H1 (cell line): Measurements from ENCODE around the gene DCX. TPM values are rescaled to one million over a fixed set of nuclear protein-coding genes. Genes with fewer than 3 reads are reported as not detected.

ENCODE experiments used
- RAD21 ChIP-seq, 2 experiments: IDR thresholded peaks in 1 of 2; conservative IDR thresholded peaks in 1 of 2; 2 replicates each; pipeline ENCODE4 v1.6.1; 2011; ENCODE audit warnings: low read depth in 2 of 2, low read length in 2 of 2, improper control_type of control experiment in 1 of 2, inconsistent platforms in 1 of 2, mild to moderate bottlenecking in 1 of 2, moderate library complexity in 1 of 2
- RXRA ChIP-seq: IDR thresholded peaks from 2 replicates; pipeline ENCODE4 v1.6.1; 2011; ENCODE audit warnings: low read depth, mild to moderate bottlenecking, low read length, moderate library complexity; ENCODE audit not compliant: insufficient read depth
- SP4 ChIP-seq: IDR thresholded peaks from 2 replicates; pipeline ENCODE4 v1.6.1; 2012; ENCODE audit warnings: low read length, inconsistent platforms
- TAF7 ChIP-seq: optimal IDR thresholded peaks from 2 replicates; pipeline ENCODE3; 2011; ENCODE audit warnings: low read depth, mild to moderate bottlenecking, inconsistent platforms, low read length, moderate library complexity, borderline replicate concordance
- YY1 ChIP-seq: IDR thresholded peaks from 2 replicates; pipeline ENCODE4 v1.6.1; 2011; ENCODE audit warnings: low read depth, mild to moderate bottlenecking, low read length
- polyA plus RNA-seq, 7 experiments: library from polyadenylated mRNA; depleted of rRNA in 3 of 7; stranded (reverse) in 5 of 7; unstranded in 2 of 7; fragments of >200 nt in 5 of 7; fragments of 200-250 nt in 2 of 7; gene quantifications; 1 replicate in 5 of 7; 2 replicates in 1 of 7; 4 replicates in 1 of 7; pipeline versions ENCODE4 v1.2.1 to v1.2.3, GENCODE V29; 2011 to 2013; ENCODE audit warnings: missing spikeins in 2 of 7, mixed read lengths in 2 of 7
- total RNA-seq: library from RNA; stranded (reverse); fragmentation: NEBNext Ultra II Directional; extraction: Animal tissue kit (Norgen Biotek cat#: 25700); gene quantifications from 2 replicates; pipeline ENCODE4 v1.2.1, GENCODE V29; 2021

DCX gene
- total and polyA plus RNA-seq, 2 of the 8 experiments (the other 6 are each of a cell fraction or from before 2014, with no cell fraction given), result 1.3 to 3.3 TPM

- no peak for TF ChIP-seq RXRA
- TF ChIP-seq YY1, result no peak
- TF ChIP-seq TAF7, result no peak
- TF ChIP-seq RAD21 (IDR thresholded peaks at IDR 0.05 in 1 of 2, conservative IDR thresholded peaks at IDR 0.05 in 1 of 2; ENCODE audit: low read depth in 2 of 2, low read length in 2 of 2), result no peak
- TF ChIP-seq SP4, result no peak
These were observed 152.4 kb downstream of the DCX start (continued) for GRCh38 chrX:111259559-111259958.
